Effector memory CD4-positive, alpha-beta T cell (primary cell): ENCODE measurements around the gene IFRD2.
"Not testable (repeated sequence)": the region's sequence is repeated elsewhere in the genome, so short reads cannot be mapped to it uniquely, and the experiment has no call there.

ENCODE experiments used
- DNase-seq, 3 donors: peaks; one replicate each; pipeline ENCODE4 v3.0.0-alpha.2; 2020
- H3K27ac ChIP-seq: 2 replicates; pipeline ENCODE4 v1.7.0; 2013; ENCODE audit warnings: mild to moderate bottlenecking, low read length, moderate library complexity; ENCODE audit not compliant: insufficient read depth, poor library complexity, severe bottlenecking
- H3K27me3 ChIP-seq: replicated peaks from 2 replicates; pipeline ENCODE4 v1.7.0; 2013; ENCODE audit warnings: mild to moderate bottlenecking, low read length; ENCODE audit not compliant: insufficient read depth, control insufficient read depth, poor library complexity, severe bottlenecking
- H3K36me3 ChIP-seq: 2 replicates; pipeline ENCODE4 v1.7.0; 2013; ENCODE audit warnings: mild to moderate bottlenecking, low read length, moderate library complexity; ENCODE audit not compliant: control insufficient read depth, insufficient read depth
- H3K4me1 ChIP-seq: 2 replicates; pipeline ENCODE4 v1.7.0; 2013; ENCODE audit warnings: low read length, mild to moderate bottlenecking; ENCODE audit not compliant: control insufficient read depth, insufficient read depth, poor library complexity, severe bottlenecking
- H3K4me3 ChIP-seq: 2 replicates; pipeline ENCODE4 v1.7.0; 2013; ENCODE audit warnings: low read length, low read depth, mild to moderate bottlenecking; ENCODE audit not compliant: insufficient read depth, poor library complexity, severe bottlenecking
- H3K9me3 ChIP-seq: 2 replicates; pipeline ENCODE4 v1.7.0; 2013; ENCODE audit warnings: mild to moderate bottlenecking, low read length, moderate library complexity; ENCODE audit not compliant: control insufficient read depth

The IFRD2 gene

DNA sequence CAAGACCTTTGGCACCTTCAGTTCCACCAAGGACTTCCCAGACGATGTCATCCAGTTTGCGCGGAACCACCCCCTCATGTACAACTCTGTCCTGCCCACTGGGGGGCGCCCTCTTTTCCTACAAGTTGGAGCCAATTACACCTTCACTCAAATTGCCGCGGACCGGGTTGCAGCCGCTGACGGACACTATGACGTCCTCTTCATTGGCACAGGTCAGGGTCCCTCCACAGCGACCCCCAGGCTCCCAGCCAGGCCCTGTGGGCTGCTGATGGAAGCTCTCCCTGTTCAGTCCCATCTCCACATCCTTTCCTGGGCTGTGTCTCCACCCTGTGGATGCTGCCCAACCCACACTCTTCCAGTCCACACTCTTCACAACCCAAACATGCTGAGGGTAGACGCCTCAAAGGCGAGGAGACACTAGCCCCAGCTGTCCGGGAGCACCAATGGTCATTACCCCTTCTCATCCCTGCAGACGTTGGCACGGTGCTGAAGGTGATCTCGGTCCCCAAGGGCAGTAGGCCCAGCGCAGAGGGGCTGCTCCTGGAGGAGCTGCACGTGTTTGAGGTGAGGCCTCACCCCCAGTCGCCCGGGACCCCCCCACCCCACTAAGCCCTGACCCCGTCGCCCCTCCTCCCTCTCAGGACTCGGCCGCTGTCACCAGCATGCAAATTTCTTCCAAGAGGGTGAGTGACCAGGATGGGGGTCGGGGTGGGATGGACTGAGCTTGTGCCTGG is 17.7 kb downstream of the IFRD2 start:
- DNase-seq, result peak; percentile 42 to 50 (median 44)
- no peaks in the 10 kb centered on the region for H3K9me3 ChIP-seq
- no peaks in the 10 kb centered on the region for H3K36me3 ChIP-seq
- peaks cover 31% of the 10 kb centered on the region for H3K4me1 ChIP-seq
- H3K4me3 ChIP-seq, result no peak overlapping the region
- H3K27me3 ChIP-seq, result peaks cover 36% of the 10 kb centered on the region
- no peak overlapping the region for H3K27ac ChIP-seq

DNA sequence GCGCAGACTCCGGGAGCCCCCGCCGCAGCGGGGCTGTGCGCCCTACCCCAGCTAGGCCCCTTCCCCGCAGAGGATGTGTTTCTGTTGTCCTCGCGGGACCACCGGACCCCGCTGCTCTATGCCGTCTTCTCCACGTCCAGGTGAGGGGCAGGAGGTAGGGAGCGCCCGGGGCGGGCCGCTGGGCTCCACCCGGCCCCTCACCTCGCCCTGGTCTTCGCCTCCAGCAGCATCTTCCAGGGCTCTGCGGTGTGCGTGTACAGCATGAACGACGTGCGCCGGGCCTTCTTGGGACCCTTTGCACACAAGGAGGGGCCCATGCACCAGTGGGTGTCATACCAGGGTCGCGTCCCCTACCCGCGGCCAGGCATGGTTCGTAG is 18.6 kb downstream of the IFRD2 start:
- no peaks in the 10 kb centered on the region for H3K36me3 ChIP-seq
- DNase-seq, result no peak
- H3K9me3 ChIP-seq, result no peaks in the 10 kb centered on the region
- peaks cover 31% of the 10 kb centered on the region for H3K4me1 ChIP-seq
- H3K27me3 ChIP-seq, result peaks cover 36% of the 10 kb centered on the region
- no peak overlapping the region for H3K27ac ChIP-seq
- no peak overlapping the region for H3K4me3 ChIP-seq

DNA sequence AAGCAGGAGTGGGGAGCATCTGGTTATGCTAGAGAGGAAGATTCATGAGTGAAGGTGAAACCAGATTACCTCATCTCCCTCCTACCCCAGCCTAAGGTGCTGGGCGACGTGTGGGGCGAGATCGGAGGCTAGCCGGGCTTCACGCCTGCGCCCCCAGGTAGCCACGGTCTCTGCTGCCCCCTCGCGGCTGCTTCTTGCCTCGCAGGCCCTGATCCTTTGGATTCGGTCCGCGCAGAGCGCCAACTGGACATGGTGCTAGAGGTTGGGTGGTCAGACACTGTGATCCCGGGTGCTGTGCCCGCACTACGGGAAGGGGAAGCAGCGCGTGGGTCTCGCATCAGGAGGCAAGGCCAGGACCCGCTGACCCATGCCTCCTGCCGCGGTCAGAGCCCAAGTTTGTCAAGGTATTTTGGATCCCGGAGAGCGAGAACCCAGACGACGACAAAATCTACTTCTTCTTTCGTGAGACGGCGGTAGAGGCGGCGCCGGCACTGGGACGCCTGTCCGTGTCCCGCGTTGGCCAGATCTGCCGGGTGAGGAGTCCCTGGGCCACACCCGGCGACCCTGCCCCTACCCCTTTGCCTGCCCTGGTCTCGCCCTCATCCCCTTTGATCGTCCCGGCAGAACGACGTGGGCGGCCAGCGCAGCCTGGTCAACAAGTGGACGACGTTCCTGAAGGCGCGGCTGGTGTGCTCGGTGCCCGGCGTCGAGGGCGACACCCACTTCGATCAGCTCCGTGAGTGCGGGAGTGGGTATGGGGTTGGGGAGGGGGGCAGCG is 19.1 kb downstream of the IFRD2 start:
- Histone ChIP-seq H3K27ac (no peak overlapping the region), H3K4me1 (peaks cover 31% of the 10 kb centered on the region), H3K4me3 (peak overlapping the region; percentile 23), H3K36me3 (no peaks in the 10 kb centered on the region), H3K27me3 (peaks cover 36% of the 10 kb centered on the region), H3K9me3 (no peaks in the 10 kb centered on the region)
- peak; percentile 63 to 80 (median 73) for DNase-seq

DNA sequence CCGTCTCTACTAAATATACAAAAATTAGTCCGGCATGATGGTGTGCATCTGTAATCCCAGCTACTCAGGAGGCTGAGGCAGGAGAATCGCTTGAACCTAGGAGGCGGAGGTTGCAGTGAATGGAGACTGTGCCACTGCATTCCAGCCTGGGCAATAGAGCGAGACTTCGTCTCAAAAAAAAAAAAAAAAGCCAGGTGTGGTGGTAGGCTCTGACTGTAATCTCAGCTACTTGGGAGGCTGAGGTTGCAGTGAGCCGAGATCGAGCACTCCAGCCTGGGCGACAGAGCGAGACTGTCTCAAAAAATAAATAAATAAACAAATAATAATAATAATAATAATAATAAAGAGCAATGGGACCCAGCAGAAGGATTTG is 19.7 kb downstream of the IFRD2 start:
- H3K9me3 ChIP-seq, H3K36me3 ChIP-seq, H3K27ac ChIP-seq, DNase-seq, H3K4me3 ChIP-seq: not testable (repeated sequence)
- peaks cover 36% of the 10 kb centered on the region for H3K27me3 ChIP-seq
- H3K4me1 ChIP-seq, result peaks cover 31% of the 10 kb centered on the region

DNA sequence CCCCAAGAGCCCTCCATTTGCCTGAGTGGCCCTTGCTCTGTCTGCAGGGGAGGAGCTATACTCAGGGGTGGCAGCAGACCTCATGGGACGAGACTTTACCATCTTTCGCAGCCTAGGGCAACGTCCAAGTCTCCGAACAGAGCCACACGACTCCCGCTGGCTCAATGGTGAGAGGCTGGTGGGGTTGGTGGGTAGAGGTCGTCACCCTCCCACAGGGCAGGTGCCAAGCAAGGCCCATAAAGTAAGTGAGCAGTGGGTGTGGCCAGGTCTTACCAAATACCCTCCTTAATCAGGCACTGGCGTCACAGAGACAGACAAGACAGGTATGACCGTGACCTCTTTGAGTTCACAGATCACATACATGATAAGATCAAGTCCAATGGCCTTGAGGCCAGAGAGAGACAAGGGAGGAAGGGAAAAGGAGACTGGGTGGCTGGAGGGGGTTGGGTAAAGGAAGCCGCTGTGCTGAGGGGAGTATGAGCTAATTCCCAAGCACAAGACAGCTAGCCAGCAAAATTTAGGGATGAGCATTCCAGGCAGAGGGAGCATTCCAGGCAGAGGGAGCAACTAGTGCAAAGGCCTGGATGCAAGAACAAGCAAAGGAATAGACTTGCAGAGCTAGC is 20.8 kb downstream of the IFRD2 start:
- peaks cover 37% of the 10 kb centered on the region for H3K27me3 ChIP-seq
- peaks cover 29% of the 10 kb centered on the region for H3K4me1 ChIP-seq
- DNase-seq, result no peak
- no peak overlapping the region for H3K27ac ChIP-seq
- H3K4me3 ChIP-seq, result no peak overlapping the region
- no peaks in the 10 kb centered on the region for H3K9me3 ChIP-seq
- no peaks in the 10 kb centered on the region for H3K36me3 ChIP-seq

DNA sequence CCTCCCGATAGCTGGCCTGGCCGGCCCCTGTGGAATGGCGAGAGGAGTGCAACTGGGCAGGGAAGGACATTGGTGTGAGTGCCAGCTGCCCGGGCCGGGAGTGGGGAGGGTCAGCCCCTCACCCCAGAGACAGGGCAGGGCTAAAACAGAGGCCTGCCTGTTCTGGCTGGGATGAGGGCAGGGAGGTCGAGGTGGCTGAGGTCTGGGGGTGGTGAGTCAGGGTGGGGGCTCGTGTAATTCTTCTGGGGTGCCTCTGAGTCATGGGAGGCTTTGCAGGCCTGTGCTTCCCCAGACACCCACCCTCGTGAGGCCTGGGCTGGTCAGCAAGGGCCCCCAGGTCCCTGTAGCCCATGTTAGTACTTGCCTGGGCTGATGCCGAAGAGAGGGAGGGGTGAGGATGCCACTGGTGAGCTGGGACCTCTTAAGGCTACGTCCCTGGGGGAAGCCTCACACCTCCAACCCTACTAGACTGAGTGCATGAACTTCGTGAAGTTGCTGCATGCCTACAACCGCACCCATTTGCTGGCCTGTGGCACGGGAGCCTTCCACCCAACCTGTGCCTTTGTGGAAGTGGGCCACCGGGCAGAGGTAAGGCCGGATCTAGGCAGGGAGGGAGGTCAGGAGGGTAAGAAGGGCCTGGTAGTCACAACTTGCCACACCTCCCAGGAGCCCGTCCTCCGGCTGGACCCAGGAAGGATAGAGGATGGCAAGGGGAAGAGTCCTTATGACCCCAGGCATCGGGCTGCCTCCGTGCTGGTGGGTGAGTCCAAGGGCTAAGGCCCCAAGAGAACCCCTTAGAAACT is 21.6 kb downstream of the IFRD2 start:
- Histone ChIP-seq H3K36me3 (no peaks in the 10 kb centered on the region), H3K4me3 (no peak overlapping the region), H3K27ac (no peak overlapping the region), H3K9me3 (no peaks in the 10 kb centered on the region), H3K27me3 (peaks cover 29% of the 10 kb centered on the region), H3K4me1 (peaks cover 21% of the 10 kb centered on the region)
- no peak for DNase-seq

DNA sequence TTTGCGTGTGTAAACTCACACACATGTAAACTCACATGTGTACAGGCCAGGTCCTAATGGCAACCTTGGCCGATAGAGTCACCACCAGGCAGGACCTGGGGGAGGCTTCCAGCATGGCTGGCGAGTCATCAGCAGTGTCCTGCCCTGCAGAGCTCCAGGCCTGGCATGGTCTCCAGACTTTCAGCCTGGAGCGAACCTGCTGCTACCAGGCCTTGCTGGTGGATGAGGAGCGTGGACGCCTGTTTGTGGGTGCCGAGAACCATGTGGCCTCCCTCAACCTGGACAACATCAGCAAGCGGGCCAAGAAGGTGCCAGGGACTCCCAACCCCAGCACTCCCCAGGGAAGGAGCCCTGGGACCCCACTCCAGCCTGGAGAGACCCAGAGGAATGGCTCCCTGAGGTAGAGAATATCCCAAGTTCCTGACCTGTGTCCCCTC is 22.2 kb downstream of the IFRD2 start:
- no peak for DNase-seq
- no peak overlapping the region for H3K27ac ChIP-seq
- H3K27me3 ChIP-seq, result peaks cover 23% of the 10 kb centered on the region
- H3K4me1 ChIP-seq, result peaks cover 14% of the 10 kb centered on the region
- no peaks in the 10 kb centered on the region for H3K36me3 ChIP-seq
- no peaks in the 10 kb centered on the region for H3K9me3 ChIP-seq
- H3K4me3 ChIP-seq, result no peak overlapping the region

DNA sequence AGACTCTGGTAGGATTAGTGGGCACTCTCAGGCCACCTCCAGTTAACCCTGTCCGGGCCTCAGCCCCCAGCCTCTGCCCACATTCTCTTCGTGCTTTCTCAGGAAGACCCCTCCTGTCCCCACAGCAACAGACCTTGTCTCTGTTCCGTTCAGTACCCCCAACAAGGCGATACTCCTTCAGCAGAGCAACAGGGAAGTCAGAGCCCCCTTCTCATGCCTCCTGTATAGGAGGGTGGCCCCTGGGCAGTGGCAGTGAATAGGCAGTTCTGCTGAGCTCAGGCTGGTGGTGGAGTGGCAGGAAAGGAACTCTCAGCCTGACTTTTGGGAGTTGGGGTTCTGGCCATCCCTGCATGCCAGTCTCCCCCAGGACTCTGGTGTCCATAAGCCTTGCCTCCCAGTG is 22.8 kb downstream of the IFRD2 start:
- H3K27me3 ChIP-seq, result peaks cover 18% of the 10 kb centered on the region
- H3K9me3 ChIP-seq, result no peaks in the 10 kb centered on the region
- no peak overlapping the region for H3K4me3 ChIP-seq
- H3K36me3 ChIP-seq, result no peaks in the 10 kb centered on the region
- H3K27ac ChIP-seq, result no peak overlapping the region
- H3K4me1 ChIP-seq, result peaks cover 13% of the 10 kb centered on the region
- no peak for DNase-seq

DNA sequence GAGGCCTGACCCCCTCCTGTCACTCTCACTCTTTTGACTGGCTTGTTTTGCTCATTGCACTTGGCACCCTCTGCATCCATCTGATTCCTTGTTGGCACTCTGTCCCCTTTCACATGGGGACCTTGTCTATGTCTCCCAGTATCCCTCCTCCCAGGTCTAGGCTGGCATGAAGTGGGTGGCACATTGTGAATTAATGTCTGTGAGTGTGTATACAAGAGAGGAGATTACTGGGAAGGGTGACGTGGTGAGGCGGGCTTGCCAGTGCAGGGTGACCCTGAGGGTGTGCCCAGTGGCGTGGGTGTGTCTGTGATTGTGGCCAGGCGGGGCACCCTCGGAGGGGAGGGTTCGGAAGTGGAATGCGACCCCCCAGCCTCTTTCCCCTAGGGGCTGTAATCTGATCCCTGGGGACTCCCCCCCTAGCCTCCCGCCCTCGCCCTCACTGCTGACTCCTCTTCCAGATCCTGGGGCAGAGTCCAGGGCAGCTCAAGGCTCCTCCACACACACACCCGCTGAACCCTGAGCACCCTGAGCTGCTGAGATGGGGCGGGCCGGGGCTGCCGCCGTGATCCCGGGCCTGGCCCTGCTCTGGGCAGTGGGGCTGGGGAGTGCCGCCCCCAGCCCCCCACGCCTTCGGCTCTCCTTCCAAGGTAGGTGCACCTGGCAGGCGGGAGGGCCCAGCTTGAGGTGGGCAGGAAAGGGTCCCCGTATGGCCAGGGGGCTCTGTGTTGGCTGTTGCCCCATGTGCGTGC is 23.4 kb downstream of the IFRD2 start, which contains the start of gene SEMA3B:
SEMA3B (plus strand) TSS at position 445 of the 749 bp plus-strand sequence; CDS start at position 539, 94 bp downstream.
- no peak within 1 kb of the TSS for H3K4me3 ChIP-seq
- peaks cover 8% of the 10 kb centered on the region for H3K4me1 ChIP-seq
- H3K9me3 ChIP-seq, result no peaks in the 10 kb centered on the region
- DNase-seq, result no peak
- peaks cover 14% of the 10 kb centered on the region for H3K27me3 ChIP-seq
- H3K36me3 ChIP-seq, result no peaks in the 10 kb centered on the region
- H3K27ac ChIP-seq, result no peak within 1 kb of the TSS
